ENCODE data around the gene EIF3M.
"Not testable (repeated sequence)": the region's sequence is repeated elsewhere in the genome, so short reads cannot be mapped to it uniquely, and the experiment has no call there.

Gene EIF3M
- total RNA-seq: 128 to 168 (median 146) reads per million in 4 donors

DNA sequence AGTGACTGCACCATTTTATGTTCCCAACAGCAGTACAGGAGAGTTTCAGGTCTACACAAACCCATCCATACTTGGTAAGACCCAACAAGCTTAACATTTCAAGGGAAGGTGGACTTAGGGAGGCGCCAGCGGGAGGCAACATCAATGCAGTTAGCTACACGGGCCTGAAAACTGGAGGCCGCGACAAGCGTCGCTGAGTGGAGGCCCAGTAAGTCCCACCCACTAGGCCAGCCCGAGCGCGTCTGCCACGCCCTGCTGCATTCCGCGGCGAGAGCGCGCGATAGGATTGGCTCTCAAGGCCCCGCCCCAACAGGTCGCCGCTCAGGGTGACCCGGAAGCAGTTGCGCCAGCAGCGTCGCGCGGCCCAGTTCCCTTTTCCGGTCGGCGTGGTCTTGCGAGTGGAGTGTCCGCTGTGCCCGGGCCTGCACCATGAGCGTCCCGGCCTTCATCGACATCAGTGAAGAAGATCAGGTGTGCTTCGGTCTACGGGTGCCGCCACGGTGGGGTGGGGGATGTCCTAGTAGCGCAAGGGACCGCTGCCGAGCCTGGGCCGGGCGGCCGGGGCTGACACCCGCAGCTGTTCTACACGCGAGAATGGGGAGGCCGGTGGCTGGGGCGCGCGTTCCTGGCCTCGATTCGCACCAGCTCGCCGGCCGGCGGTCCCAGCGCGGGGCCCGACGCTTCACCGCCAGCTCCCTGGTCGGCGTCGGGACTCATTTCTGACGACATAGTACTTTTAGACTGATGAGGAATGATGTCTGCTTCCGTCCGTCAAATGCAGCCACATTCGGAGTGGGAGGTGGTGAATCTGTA lies at the start of gene EIF3M:
Gene EIF3M (plus strand): TSS at position 373 of the 813 bp plus-strand sequence. CDS start 57 bp downstream, at position 430.
- DNase-seq: peak; percentile 92 to 98 (median 93)

DNA sequence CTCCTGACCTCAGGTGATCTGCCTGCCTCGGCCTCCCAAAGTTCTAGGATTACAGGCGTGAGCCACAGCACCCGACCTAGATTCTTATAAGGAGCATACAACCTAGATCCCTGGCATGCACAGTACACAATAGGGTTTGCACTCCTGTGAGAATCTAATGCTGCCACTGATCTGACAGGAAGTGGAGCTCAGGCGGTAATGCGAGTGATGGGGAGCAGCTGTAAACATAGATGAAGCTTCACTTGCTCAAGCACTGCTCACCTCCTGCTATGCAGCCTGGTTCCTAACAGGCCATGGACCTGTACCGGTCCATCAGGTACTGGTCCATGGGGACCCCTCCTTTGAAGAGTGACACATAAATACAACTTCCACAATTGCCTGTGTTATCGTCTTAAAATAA lies 44.8 kb upstream of the EIF3M start:
- no peak for DNase-seq

DNA sequence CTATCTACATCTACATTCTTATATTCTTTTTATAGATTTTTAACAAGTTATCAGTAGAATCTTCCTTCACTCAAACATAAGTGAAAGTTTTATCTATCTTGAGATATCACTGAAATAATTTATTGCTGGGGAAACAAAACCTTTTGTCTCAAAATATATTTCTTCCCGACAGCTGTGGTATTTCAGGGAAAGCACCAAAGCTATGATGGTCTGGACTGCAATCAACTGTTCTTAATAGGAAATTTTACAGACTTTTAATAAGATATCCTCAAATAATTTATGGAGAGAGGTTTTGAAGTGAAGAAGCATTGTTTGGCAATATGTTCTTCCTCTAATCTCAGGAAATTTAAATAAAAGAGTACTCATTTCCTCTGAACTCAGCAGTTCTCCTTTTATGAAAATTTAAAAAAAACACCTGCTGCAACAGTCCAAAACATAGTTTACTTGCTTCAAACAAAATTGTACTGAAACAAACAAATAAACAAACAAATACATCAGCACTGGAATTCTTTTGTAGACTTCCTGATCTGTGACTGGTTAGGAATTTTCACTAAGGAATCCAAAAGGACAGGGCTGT lies 33.9 kb upstream of the EIF3M start:
- no peak for DNase-seq

DNA sequence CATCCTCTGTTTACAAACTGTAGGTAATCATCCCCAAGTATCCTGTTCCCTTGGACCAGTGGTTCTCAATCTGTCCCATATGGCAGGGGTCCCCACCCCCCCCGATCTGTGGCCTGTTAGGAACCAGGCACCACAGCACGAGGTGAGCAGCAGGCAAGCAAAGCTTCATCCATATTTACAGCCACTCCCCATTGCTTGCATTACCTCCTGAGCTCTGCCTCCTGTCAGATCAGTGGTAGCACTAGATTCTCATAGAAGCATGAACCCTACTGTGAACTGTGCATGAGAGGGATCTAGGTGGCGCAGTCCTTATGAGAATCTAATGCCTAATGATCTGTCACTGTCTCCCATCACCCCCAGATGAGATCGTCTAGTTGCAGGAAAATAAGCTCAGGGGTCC lies 33.4 kb upstream of the EIF3M start:
- no peak for DNase-seq

DNA sequence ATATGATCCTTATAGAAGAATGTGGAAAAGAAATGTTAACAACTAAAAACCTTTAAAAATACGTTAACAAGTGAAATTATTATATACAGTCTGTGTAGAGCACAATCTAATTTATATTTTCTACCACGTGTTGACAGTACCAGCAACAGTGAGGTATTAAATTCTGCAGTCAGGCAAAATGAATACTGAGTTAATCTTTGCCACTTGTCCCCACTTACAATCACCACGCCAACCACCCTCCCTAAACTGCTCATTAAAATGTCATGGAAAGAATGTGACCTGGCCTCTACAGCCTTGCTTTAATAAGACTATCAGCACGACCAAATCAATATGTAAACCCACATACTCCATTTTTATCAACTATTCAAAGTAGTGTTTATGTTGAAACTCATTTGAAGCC lies 28.5 kb upstream of the EIF3M start:
- no peak for DNase-seq

DNA sequence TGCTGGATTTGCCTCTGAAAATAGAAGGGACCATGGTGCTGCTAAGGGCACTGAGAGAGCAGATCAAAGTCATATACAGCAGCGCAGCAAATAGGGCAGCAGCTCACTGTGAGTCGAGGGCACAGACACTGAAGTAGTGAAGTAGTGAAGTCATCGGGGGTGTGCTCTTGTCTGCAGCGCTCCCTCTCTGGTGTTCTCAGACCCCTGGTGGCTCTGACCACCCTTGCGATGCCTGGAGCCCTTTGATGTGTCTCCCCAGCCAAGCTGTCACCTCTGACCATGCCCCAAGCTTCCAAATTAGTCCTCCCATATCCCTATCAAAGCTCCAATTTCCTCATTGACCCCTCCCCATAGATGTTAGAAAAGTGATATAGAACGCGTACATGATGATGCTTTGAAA lies 27.7 kb upstream of the EIF3M start:
- no peak for DNase-seq

DNA sequence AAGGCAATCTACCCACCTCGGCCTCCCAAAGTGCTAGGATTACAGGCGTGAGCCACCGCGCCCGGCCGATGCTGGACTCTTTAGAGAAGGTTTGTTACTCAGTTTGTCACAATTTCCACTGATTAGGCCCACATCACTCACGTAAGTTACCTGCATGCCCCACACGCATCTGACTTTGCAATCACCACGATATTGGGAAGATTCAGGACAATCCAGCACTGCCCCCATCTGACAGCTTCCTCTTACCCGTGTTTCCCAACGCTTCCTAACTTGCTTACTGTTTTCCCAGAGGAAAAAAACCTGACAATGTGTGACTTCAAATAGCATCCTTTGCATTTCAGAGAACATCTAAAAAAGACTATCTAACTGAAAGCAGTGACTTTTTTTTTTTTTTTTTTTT lies 21.8 kb upstream of the EIF3M start:
- DNase-seq: no peak

DNA sequence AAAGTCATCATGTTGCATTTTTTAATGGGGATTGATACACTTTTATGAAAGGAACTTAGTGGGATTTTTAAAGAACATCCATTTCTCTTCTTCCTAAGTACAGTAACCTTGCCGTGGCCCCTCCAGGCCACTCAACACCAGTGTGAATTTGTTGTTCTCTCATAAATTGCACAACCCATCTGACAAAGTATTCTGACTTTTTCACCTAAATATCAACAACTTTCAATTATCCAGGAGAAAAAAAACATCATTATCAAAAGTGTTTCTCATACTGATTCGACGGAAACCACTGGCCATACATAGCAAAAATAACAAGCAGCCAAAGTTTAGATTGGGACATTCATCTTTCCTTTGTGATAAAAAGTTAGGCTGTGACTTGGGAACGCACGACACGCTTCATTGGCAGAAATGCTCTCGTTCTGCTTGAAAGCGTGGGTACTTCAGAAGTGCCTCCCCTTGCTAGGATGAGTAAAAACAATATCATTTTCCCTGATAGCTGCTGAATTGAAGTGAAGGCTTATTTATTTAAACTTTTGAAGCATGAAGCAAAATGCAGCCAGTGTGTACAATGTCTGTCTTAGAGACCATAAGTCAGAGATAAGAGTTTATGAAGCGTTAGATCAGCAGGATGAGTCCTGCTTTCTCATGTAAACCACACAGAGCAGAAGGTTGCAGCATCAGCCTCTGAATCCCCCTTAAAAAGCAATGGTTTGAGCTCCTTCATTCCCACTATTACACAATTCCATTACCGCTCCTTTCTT lies 20.6 kb upstream of the EIF3M start:
- DNase-seq: no peak

DNA sequence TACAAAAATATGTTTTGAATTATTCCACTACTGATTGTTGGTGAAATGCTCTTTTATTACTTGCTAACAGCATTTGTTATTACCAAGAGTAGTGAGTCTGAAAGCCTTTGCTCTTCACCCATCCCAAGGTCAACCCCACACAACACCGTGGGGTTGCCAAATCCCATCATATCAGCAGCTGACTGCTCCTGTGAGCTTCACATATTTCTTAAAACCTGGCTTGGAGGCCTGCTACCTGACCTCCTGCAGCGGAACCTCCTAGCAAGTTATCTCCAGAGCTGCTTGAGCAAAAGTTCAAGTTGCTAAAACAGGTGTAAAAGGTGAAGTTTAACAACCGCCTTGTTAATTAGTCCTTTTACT lies 20.1 kb upstream of the EIF3M start:
- DNase-seq: no peak

DNA sequence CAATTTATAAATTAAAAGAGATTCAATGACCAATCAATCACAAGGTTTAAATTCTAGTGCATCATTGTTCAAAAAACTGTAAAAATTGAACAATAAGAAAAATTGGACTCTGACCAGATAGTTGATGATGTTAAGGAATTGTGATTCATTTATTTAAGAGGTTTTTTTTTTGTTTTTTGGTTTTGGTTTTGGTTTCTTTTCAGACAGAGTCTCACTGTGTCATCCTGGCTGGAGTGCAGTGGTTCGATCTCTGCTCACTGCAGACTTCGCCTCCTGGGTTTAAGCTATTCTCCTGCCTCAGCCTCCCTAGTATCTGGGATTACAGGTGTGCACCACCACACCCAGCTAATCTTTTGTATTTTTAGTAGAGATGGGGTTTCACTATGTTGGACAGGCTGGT lies 17.1 kb upstream of the EIF3M start:
- peak in 1 of 5 donors; percentile 11 for DNase-seq

DNA sequence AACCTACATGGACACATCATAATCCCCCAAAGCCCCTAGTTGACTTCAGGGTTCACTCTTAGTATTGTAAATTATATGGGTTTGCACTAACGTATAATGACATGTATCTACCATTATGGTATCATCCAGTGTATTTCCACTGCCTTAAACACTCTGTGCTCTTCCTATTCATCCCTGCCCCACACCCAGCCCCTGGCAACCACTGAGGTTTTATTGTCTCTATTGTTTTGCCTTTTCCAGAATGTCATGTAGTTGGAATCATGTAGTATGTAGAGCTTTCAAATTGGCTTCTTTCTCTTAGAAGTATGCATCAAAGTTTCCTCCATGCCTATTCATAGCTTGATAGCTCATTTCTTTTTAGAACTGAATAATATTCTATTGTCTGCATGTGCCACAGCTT lies 16.5 kb upstream of the EIF3M start:
- DNase-seq: no peak

DNA sequence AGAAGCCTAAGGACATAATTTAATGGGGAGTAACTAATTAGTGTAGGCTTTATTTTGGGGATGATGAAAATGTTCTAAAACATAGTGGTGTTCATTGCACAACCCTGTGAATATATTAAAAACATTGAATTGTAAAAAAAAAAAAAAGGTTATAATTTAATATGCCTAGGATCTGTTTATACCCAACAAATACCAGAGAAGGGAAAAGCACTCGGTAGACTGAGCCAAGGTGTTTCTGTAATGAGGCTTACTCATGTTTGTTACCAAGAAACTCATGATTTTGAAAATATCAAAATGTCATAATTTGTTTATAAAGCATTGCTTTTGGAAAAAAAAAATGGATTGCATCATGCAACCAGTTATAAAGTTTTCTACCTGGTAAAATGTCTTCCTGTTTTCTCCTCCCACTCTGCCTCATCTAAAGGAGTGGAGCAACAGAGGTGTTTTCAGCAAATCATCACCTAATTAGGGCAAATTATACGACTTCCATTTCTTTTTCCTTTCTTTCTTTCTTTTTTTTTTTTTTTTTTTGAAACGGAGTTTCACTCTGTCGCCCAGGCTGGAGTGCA lies 14.2 kb upstream of the EIF3M start:
- no peak for DNase-seq

DNA sequence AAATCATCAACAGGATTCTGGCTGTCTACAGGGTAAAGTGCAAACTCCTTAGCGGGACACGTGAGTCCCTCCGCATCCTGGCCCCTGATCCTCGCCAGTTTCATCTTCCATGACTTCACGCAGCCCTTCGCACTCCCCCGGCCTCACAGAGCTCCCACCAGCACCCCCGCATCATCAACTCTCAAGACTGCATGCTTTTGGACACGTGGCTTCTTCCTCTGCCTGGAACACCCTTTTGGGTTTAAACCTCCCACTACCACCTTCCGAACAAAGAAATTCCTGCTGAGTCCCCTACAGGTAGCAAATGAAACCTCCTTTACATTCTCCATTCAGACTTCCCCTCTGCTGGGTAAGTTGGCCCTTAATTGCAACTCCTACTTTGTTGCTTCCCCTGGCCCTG lies 12.6 kb upstream of the EIF3M start:
- no peak for DNase-seq

DNA sequence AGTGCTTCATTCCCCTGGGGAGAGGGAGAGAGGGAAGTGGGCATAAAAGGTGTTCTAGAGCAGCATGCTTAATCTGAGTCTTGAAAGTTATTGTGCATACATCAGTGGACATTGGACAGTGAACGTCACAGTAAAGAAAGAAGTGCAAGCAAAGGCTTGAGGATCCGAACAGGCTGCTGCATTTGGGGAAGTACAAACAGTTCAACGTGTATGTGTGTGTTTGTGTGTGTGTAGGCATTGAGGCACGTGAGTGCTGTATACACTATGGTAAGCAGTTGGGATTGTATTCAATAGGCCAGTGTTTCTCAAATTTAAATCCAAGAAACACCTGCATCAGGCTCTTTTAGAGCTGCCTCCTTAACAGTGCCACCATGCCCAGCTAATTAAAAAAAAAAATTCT lies 10.4 kb upstream of the EIF3M start:
- DNase-seq: no peak

DNA sequence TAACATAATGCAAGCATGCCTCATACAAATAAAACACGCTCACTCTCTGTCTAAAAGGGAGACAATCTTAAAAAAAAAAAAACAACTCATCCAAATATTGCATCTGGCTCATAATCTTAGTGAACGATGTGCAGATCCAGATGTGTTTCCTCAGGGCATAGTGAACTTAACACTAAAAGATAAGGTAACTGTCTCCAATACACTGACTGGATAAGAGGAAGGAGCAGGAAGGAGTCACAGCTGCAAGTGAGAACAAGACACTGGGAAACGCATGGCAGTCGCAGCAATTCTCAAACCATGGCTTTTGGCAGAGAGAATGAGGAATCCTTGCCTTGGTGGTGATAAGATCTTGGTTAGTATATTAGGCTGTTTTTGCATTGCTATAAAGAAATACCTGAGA lies 9.2 kb upstream of the EIF3M start:
- no peak for DNase-seq

DNA sequence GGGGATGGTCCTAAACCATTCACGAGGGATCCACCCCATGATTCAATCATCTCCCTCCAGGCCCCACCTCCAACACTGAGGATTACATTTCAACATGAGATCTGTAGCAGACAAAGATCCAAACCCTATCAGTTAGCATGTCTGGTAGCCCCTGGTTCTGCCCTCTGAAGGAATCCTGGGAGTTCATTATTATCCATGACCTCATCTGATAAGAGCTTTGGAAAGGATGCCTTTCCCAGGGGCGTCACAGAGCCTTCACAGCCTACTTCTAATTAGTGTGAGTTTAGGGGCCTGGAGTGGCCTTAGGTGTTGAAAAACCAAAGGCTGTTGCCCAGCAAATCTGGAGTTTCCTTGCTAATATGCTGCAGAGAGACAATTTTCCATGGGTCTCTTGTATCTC lies 8.6 kb upstream of the EIF3M start:
- no peak for DNase-seq

DNA sequence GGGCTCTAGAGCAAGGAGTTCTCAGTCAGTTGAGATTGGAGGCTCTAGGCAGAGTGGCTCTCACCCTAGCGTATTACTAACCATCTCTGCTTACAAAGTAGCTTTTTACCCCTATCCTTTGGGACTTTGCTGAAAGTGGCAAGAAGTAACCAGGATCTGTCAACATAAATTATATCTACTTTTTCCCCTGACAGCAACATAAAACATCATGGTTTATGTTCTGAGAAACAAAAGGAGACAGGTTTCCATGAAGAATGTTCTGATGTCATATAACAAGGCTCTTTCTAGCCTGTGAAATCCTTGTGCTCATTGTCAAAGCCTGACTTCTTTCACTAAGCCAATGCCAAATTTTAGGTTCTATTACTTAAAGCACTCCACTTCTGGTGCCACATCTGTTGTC lies 7.2 kb upstream of the EIF3M start:
- no peak for DNase-seq

DNA sequence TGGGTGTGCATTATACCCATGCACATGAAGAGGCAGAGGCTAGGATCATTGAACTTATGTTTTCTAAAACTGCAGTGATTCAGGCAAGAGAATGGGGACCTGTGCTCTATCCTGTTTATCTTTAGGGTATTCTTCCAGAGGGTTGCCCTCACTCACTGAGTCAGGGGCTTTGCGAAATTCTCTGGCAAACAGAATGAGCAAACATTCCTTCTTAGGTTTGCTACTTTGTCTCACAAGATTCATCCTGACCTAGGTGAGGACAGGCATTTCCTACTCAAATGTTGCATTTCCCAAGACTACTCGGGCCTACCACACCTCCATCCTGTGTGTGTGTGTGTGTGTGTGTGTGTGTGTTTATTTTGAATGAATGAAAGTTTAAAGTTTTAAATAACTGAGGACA lies 2.7 kb upstream of the EIF3M start:
- DNase-seq: no peak

DNA sequence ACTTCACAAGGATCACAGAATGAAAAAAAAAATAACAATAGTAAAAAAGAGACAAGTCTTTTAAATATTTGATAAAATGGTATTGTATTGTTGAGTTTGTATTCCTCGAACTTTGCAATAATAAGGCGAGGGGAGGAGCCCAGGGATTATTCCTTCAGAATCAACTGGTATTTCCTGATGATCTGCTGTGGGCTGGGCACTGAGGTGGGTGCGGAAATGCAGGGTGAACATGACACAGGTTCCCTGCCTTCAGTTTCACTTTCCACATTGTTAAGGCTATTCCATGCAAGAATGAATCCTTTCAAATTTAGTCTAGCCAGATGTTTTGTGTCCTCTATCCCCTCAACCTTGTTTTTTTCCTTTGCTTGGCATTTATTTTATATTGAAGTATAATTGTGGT lies 2.1 kb upstream of the EIF3M start:
- no peak for DNase-seq

DNA sequence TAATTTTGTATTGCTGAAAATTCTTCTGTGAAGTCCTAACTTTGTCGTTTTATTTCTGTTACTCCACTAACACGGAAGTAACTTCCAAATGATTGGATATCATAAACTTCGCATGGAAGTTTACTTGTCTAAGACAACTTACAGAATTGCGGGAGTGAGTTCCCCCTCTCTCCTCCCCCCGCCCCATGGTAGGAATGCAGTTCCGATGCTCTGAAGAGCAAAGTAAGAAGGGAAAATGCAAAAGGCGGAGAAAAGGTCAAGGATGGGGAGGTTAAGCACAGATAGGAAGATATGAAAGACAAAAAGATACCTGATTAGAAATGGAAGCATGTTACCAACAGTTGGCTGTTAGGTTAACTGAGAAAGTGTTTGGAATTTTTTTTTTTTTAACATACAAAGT lies 1.3 kb downstream of the EIF3M start:
- no peak for DNase-seq

DNA sequence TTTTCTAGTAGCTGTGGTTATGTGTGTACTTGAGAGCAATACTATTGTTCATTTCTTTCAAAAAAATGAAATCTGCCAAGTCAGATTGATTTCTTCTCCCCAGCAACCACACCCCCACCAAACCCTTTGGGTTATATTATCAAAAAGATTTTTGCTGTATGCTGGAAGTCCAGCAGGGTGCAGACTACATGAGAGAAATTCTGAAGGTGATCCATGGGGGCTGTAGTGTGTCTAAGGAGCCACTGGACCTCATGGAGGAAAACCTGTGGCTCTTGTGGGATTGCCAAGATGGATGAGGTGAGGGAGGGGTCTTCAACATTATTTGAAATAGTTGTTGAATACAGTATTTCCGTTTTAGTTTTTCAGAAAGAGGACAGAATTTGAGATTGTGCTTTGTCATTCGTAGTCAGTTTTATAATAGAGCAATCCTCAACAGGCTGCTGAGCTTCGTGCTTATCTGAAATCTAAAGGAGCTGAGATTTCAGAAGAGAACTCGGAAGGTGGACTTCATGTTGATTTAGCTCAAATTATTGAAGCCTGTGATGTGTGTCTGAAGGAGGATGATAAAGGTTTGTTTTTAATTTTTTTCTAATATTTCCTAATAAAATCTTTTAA lies 3.1 kb downstream of the EIF3M start:
- peak in 1 of 5 donors; percentile 11 for DNase-seq

DNA sequence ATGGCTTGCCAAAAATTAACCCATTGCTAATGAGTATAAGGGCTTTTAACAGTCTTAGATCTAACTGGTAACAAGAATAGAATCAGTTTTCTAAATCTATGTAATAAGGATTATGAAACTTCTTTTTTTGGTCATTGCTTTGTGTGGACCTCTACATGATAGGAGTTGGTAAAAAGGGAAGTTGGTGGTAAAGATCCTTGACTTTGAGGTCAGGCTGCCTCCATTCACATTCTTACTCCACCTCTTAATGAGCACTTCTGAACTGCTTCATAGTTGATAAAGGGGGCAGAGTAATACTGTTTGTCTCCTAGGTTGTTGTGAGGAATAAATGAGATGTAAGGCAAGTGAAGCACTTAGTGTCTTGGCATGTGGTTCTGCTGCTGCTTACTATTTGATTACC lies 10.6 kb downstream of the EIF3M start:
- no peak for DNase-seq

DNA sequence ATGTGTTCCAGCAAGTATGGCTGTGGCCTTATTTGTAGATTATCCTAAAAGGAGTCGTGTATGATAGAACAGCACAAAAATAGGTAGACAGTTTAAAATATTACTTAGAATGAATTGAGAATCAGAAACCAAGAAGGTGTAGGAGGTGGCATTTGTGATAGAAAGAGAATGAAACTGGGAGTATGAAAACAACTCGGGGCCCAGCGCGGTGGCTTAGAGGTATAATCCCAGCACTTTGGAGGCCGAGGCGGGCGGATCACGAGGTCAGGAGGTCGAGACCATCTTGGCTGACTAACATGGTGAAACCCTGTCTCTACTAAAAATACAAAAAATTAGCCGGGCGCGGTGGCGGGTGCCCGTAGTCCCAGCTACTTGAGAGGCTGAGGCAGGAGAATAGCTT lies 12.5 kb downstream of the EIF3M start:
- DNase-seq: not testable (repeated sequence)

Measured in T-helper 1 cell (primary cell).